Measurements from ENCODE around the gene HOXA10.

The HOXA10 gene

GRCh38 chr7:27209933-27210440, 35.9 kb upstream of the HOXA10 start:
- H3K4me3 ChIP-seq (IDR thresholded peaks at IDR 0.05; ENCODE audit: insufficient read depth, low read depth, low read length), result no peak overlapping the region
- H2AFZ ChIP-seq (ENCODE audit: low read depth), result no peak overlapping the region
- no peaks in the 10 kb centered on the region for H3K27me3 ChIP-seq (ENCODE audit: insufficient read depth, low read depth)
- no peak overlapping the region for H3K4me2 ChIP-seq
- H3K4me1 ChIP-seq (ENCODE audit: low read depth, poor library complexity, severe bottlenecking), result no peaks in the 10 kb centered on the region
- H3K9ac ChIP-seq, result no peak overlapping the region
- no peaks in the 10 kb centered on the region for H3K79me2 ChIP-seq (ENCODE audit: insufficient read depth, low read depth)
- H4K20me1 ChIP-seq (ENCODE audit: insufficient read depth), result no peaks in the 10 kb centered on the region
- no peak for TF ChIP-seq CTCF (conservative IDR thresholded peaks at IDR 0.05; ENCODE audit: low read depth, low read length)
- H3K36me3 ChIP-seq (ENCODE audit: insufficient read depth), result no peaks in the 10 kb centered on the region
- no peak overlapping the region for H3K27ac ChIP-seq

- no peak overlapping the region for H3K9ac ChIP-seq
- no peak overlapping the region for H2AFZ ChIP-seq (ENCODE audit: low read depth)
- no peaks in the 10 kb centered on the region for H3K36me3 ChIP-seq (ENCODE audit: insufficient read depth)
- no peaks in the 10 kb centered on the region for H3K27me3 ChIP-seq (ENCODE audit: insufficient read depth, low read depth)
- no peak overlapping the region for H3K4me3 ChIP-seq (IDR thresholded peaks at IDR 0.05; ENCODE audit: insufficient read depth, low read depth, low read length)
- no peaks in the 10 kb centered on the region for H3K4me1 ChIP-seq (ENCODE audit: low read depth, poor library complexity, severe bottlenecking)
- no peak overlapping the region for H3K4me2 ChIP-seq
- H3K27ac ChIP-seq, result no peak overlapping the region
- no peaks in the 10 kb centered on the region for H4K20me1 ChIP-seq (ENCODE audit: insufficient read depth)
- TF ChIP-seq CTCF (conservative IDR thresholded peaks at IDR 0.05; ENCODE audit: low read depth, low read length), result no peak
- no peaks in the 10 kb centered on the region for H3K79me2 ChIP-seq (ENCODE audit: insufficient read depth, low read depth)
Measured at GRCh38 chr7:27208998-27209397, 34.9 kb upstream of the HOXA10 start.

GRCh38 chr7:27207348-27207985, 33.3 kb upstream of the HOXA10 start:
- Histone ChIP-seq H3K4me3 (IDR thresholded peaks at IDR 0.05; ENCODE audit: insufficient read depth, low read depth, low read length) (no peak overlapping the region), H3K27me3 (ENCODE audit: insufficient read depth, low read depth) (no peaks in the 10 kb centered on the region), H3K27ac (no peak overlapping the region), H3K36me3 (ENCODE audit: insufficient read depth) (no peaks in the 10 kb centered on the region), H3K9ac (no peak overlapping the region), H2AFZ (ENCODE audit: low read depth) (no peak overlapping the region), H3K79me2 (ENCODE audit: insufficient read depth, low read depth) (no peaks in the 10 kb centered on the region), H3K4me2 (no peak overlapping the region), H3K4me1 (ENCODE audit: low read depth, poor library complexity, severe bottlenecking) (no peaks in the 10 kb centered on the region), H4K20me1 (ENCODE audit: insufficient read depth) (no peaks in the 10 kb centered on the region)
- TF ChIP-seq CTCF (conservative IDR thresholded peaks at IDR 0.05; ENCODE audit: low read depth, low read length), result no peak

- Histone ChIP-seq H3K4me3 (IDR thresholded peaks at IDR 0.05; ENCODE audit: insufficient read depth, low read depth, low read length) (no peak overlapping the region), H4K20me1 (ENCODE audit: insufficient read depth) (no peaks in the 10 kb centered on the region), H3K9ac (no peak overlapping the region), H3K27me3 (ENCODE audit: insufficient read depth, low read depth) (no peaks in the 10 kb centered on the region), H3K4me1 (ENCODE audit: low read depth, poor library complexity, severe bottlenecking) (no peaks in the 10 kb centered on the region), H3K27ac (no peak overlapping the region), H3K79me2 (ENCODE audit: insufficient read depth, low read depth) (no peaks in the 10 kb centered on the region), H3K36me3 (ENCODE audit: insufficient read depth) (no peaks in the 10 kb centered on the region), H2AFZ (ENCODE audit: low read depth) (no peak overlapping the region), H3K4me2 (no peak overlapping the region)
- TF ChIP-seq CTCF (conservative IDR thresholded peaks at IDR 0.05; ENCODE audit: low read depth, low read length), result no peak
Measured at GRCh38 chr7:27205325-27206280, 31.5 kb upstream of the HOXA10 start.
